Caco-2 (cell line): ENCODE data around the gene IMPDH1. TPM values are rescaled to one million over a fixed set of nuclear protein-coding genes. Genes with fewer than 3 reads are reported as not detected.

Experiments
- BruUV-seq: library from RNA; stranded (reverse); fragments of 400-500 nt; replicated peaks from 2 replicates; lab custom pipeline; 2021; lab: Mats Ljungman, UMichigan
- CTCF ChIA-PET: fragments of 300-600 bp; sonication (Branson Sonifier 250); formaldehyde crosslinking; loops from one replicate; lab custom pipeline; 2022; ENCODE audit warnings: antibody characterized with exemption; lab: Charles Lee
- POLR2A ChIA-PET: fragments of 300-600 bp; sonication (Branson Sonifier 250); formaldehyde crosslinking; loops from one replicate; lab custom pipeline; 2022; ENCODE audit warnings: antibody characterized with exemption; lab: Charles Lee
- DNase-seq, 2 experiments: peaks; one replicate each; pipeline versions ENCODE4 v3.0.0 to v3.0.0-alpha.2; 2020 to 2022
- H3K27me3 ChIP-seq: replicated peaks from 2 replicates; pipeline ENCODE4 v1.6.0; 2011; ENCODE audit warnings: low read length; ENCODE audit not compliant: control insufficient read depth, insufficient read depth
- H3K36me3 ChIP-seq: 2 replicates; pipeline ENCODE4 v1.5.1; 2011; ENCODE audit warnings: low read length; ENCODE audit not compliant: control insufficient read depth, insufficient read depth
- H3K4me1 ChIP-seq: fragments of 250-450 bp; sonication (Bioruptor Pico); 2 replicates; pipeline ENCODE4 v1.5.1; 2020; ENCODE audit warnings: mild to moderate bottlenecking
- H3K4me3 ChIP-seq: 2 replicates; pipeline ENCODE4 v1.5.1; 2011; ENCODE audit warnings: low read depth, mild to moderate bottlenecking, control low read depth, low read length
- H3K9me3 ChIP-seq: fragments of 250-450 bp; sonication (Bioruptor Pico); 2 replicates; pipeline ENCODE4 v1.5.1; 2020; ENCODE audit warnings: mild to moderate bottlenecking, moderate library complexity
- H3K27ac Mint-ChIP-seq: one replicate; pipeline ENCODE4 v1.8.0; 2022; ENCODE audit warnings: mixed read lengths; ENCODE audit not compliant: unreplicated experiment
- H3K27me3 Mint-ChIP-seq: one replicate; pipeline ENCODE4 v1.8.0; 2022; ENCODE audit warnings: mixed read lengths; ENCODE audit not compliant: insufficient read depth, unreplicated experiment
- H3K36me3 Mint-ChIP-seq: one replicate; pipeline ENCODE4 v1.8.0; 2022; ENCODE audit warnings: mild to moderate bottlenecking, mixed read lengths; ENCODE audit not compliant: insufficient read depth, unreplicated experiment
- H3K4me1 Mint-ChIP-seq: one replicate; pipeline ENCODE4 v1.8.0; 2022; ENCODE audit warnings: low read depth, mixed read lengths; ENCODE audit not compliant: unreplicated experiment
- H3K4me3 Mint-ChIP-seq: one replicate; pipeline ENCODE4 v1.8.0; 2022; ENCODE audit warnings: mild to moderate bottlenecking, moderate library complexity, mixed read lengths; ENCODE audit not compliant: unreplicated experiment
- H3K9me3 Mint-ChIP-seq: one replicate; pipeline ENCODE4 v1.8.0; 2022; ENCODE audit warnings: mixed read lengths; ENCODE audit not compliant: unreplicated experiment
- intact Hi-C: fragments of 100-400 bp; cut with micrococcal nuclease; formaldehyde crosslinking; loops from one replicate; pipeline ENCODE4 v1.10.0; 2022; ENCODE audit not compliant: unreplicated experiment
- total RNA-seq: library from RNA; stranded (reverse); gene quantifications from 2 replicates; pipeline ENCODE4 v1.2.3, GENCODE V29; 2022
- TF ChIP-seq, protein P1 (sequence below), 2 experiments: fragments of 200-600 bp in 1 of 2; IDR thresholded peaks; 1 replicate in 1 of 2; 2 replicates in 1 of 2; pipeline versions ENCODE4 v1.5.1 to v1.8.0; 2011 to 2022; ENCODE audit warnings: antibody characterized with exemption in 1 of 2, control low read depth in 1 of 2, inconsistent platforms in 1 of 2, low read depth in 1 of 2, low read length in 1 of 2, mild to moderate bottlenecking in 1 of 2, moderate library complexity in 1 of 2; ENCODE audit not compliant: insufficient read depth in 1 of 2, severe bottlenecking in 1 of 2, unreplicated experiment in 1 of 2

Gene IMPDH1
- total RNA-seq, 1 experiment from 2014 or later, result 43.5 TPM

DNA sequence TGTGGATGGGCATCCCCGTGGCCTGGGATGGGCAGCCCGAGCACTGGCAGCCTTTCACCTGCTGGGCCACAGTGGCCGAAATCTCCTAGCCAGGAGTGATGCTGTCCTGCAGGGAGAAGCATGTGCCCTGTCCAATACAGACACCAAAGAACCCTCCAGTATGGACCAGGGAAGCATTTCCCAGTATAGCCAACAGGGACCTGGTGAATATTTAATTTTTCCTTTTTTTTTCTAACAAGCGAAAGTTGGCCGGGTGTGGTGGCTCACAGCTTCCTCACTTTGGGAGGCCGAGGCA lies 11.0 kb downstream of the IMPDH1 start:
- BruUV-seq, result no TSS peak
- Histone ChIP-seq H3K36me3 (no peaks in the 10 kb centered on the region; the same call in 1 of the 2 replicates), H3K4me1 (peaks cover 2% of the 10 kb centered on the region; the same call in 1 of the 2 replicates), H3K27me3 (no peaks in the 10 kb centered on the region), H3K4me3 (no peak overlapping the region), H3K9me3 (no peaks in the 10 kb centered on the region)
- POLR2A ChIA-PET, result no interaction called here
- intact Hi-C loops, result loop anchor here (1.0 kb wide), 3 partner anchors 12 to 61 kb away; no protein-coding TSS in a partner anchor
- Mint-ChIP-seq H3K36me3 (peaks cover 8% of the 10 kb centered on the region), H3K9me3 (no peaks in the 10 kb centered on the region), H3K27me3 (no peaks in the 10 kb centered on the region), H3K4me1 (peaks cover under 1% of the 10 kb centered on the region), H3K4me3 (no peak overlapping the region), H3K27ac (no peak overlapping the region)
- TF ChIP-seq, protein P1, sequence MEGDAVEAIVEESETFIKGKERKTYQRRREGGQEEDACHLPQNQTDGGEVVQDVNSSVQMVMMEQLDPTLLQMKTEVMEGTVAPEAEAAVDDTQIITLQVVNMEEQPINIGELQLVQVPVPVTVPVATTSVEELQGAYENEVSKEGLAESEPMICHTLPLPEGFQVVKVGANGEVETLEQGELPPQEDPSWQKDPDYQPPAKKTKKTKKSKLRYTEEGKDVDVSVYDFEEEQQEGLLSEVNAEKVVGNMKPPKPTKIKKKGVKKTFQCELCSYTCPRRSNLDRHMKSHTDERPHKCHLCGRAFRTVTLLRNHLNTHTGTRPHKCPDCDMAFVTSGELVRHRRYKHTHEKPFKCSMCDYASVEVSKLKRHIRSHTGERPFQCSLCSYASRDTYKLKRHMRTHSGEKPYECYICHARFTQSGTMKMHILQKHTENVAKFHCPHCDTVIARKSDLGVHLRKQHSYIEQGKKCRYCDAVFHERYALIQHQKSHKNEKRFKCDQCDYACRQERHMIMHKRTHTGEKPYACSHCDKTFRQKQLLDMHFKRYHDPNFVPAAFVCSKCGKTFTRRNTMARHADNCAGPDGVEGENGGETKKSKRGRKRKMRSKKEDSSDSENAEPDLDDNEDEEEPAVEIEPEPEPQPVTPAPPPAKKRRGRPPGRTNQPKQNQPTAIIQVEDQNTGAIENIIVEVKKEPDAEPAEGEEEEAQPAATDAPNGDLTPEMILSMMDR (IDR thresholded peaks at IDR 0.05; ENCODE audit: insufficient read depth in 1 of 2, low read depth in 1 of 2, low read length in 1 of 2, severe bottlenecking in 1 of 2, unreplicated experiment in 1 of 2), result no peak
- CTCF ChIA-PET, result interaction anchor here (1.4 kb wide), 1 partner anchor 28 kb away, joined by 5 read pairs; no protein-coding TSS in a partner anchor
- DNase-seq, result no peak

DNA sequence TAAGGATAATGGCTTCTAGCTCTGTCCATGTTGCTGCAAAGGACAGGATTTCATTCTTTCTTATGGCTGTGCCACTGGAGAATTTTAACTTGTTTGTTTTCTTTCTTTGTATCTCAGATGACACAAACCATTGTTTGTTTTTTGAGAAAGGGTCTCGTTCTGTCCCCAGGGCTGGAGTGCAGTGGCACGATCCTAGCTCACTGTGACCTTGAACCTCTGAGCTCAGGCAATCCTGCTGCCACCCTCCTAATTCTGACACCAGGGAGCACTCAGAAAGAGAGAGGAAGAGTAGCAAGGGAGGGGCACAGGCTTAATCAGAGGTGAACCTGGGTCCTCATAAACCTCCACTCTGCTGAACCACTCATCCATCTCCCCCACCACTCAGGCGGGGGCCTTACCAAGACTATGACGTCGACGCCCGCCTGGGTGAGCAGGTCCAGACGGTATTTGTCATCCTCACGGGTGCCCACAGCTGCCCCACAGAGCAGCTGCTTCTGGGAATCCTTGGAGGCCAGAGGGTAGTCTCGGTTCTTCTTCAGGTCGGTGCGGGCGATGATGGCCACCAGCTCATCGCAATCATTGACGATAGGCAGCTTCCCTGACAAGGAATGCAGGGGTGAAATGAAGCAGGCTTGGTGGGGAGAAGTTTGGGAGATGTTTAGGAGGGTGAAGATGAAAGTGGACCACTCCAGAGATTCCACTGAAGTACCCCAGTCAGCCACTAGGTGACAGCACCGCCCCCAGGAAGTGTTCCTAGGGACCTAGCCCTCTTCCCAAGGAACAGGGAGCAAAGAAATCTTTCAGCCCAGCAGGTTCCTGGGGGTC lies 11.6 kb downstream of the IMPDH1 start:
- H3K4me3 Mint-ChIP-seq, result no peak overlapping the region
- Histone ChIP-seq H3K4me3 (no peak overlapping the region), H3K27me3 (no peaks in the 10 kb centered on the region), H3K36me3 (no peaks in the 10 kb centered on the region; the same call in 1 of the 2 replicates), H3K4me1 (no peaks in the 10 kb centered on the region), H3K9me3 (no peaks in the 10 kb centered on the region)
- intact Hi-C loops, result loop anchor here (1.0 kb wide), 3 partner anchors 12 to 61 kb away; no protein-coding TSS in a partner anchor
- H3K4me1 Mint-ChIP-seq, result no peaks in the 10 kb centered on the region
- ChIA-PET CTCF (interaction anchor here (0.6 to 1.6 kb wide), 7 partner anchors 10 to 76 kb away, joined by 3 to 7 read pairs (median 4); no protein-coding TSS in a partner anchor), POLR2A (no interaction called here)
- no peak overlapping the region for H3K27ac Mint-ChIP-seq
- no peaks in the 10 kb centered on the region for H3K9me3 Mint-ChIP-seq
- no peaks in the 10 kb centered on the region for H3K27me3 Mint-ChIP-seq
- peak; percentile 66 to 78 for DNase-seq
- peaks cover 8% of the 10 kb centered on the region for H3K36me3 Mint-ChIP-seq
- TF ChIP-seq, protein P1 (IDR thresholded peaks at IDR 0.05; ENCODE audit: insufficient read depth in 1 of 2, low read depth in 1 of 2, low read length in 1 of 2, severe bottlenecking in 1 of 2, unreplicated experiment in 1 of 2), result peak; percentile 95 to 98
- no TSS peak for BruUV-seq

DNA sequence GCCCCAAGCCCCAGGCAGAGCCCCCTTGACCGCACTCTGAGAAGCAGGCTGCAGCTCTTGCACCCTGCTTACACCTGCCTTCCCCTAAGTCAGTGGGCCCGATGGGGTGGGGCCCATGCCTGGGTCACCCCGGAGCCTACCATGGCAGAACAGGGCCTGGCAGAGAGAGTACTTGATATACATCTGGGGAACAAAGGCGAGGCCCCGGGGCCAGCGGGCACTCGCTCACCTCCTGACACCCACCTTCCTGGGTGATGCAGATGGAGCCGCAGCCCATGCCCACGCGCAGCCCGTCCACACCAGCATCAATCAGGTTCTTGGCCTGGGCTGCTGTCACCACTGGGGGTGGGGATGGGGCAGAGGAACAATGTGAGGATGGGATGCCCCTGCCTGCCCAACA lies 13.4 kb downstream of the IMPDH1 start:
- Histone ChIP-seq H3K4me1 (no peaks in the 10 kb centered on the region), H3K27me3 (no peaks in the 10 kb centered on the region), H3K36me3 (no peaks in the 10 kb centered on the region; the same call in 1 of the 2 replicates), H3K9me3 (no peaks in the 10 kb centered on the region), H3K4me3 (no peak overlapping the region)
- no TSS peak for BruUV-seq
- Mint-ChIP-seq H3K36me3 (peaks cover 8% of the 10 kb centered on the region), H3K9me3 (no peaks in the 10 kb centered on the region), H3K27me3 (no peaks in the 10 kb centered on the region), H3K4me1 (no peaks in the 10 kb centered on the region), H3K27ac (no peak overlapping the region), H3K4me3 (no peak overlapping the region)
- ChIA-PET POLR2A (no interaction called here), CTCF (interaction anchor here (0.6 to 1.6 kb wide), 3 partner anchors 9 to 65 kb away, joined by 3 to 4 read pairs (median 3); no protein-coding TSS in a partner anchor)
- no peak for DNase-seq
- TF ChIP-seq, protein P1 (IDR thresholded peaks at IDR 0.05; ENCODE audit: insufficient read depth in 1 of 2, low read depth in 1 of 2, low read length in 1 of 2, severe bottlenecking in 1 of 2, unreplicated experiment in 1 of 2), result no peak
- intact Hi-C loops, result no loop called here
